Measurements from ENCODE around the gene GRIA4.

The GRIA4 gene

GRCh38 chr11:105670811-105671210 is 60.9 kb downstream of the GRIA4 start:
- no peaks in the 10 kb centered on the region for H3K9me3 ChIP-seq (ENCODE audit: control insufficient read depth, insufficient read depth, low read depth, low read length)
- no peak overlapping the region for H3K27ac ChIP-seq (ENCODE audit: extremely low read depth, low read depth, low read length)
- H3K4me3 ChIP-seq (ENCODE audit: low read depth, low read length) = no peak overlapping the region
- H3K4me1 ChIP-seq (ENCODE audit: control insufficient read depth, insufficient read depth, low read length) = no peaks in the 10 kb centered on the region
- CTCF ChIA-PET = interaction anchor here (0.7 kb wide), 1 partner anchor 83 kb away, joined by 3 read pairs; no protein-coding TSS in a partner anchor
- TF ChIP-seq HOXD13 (CRISPR knock-in tag; IDR thresholded peaks at IDR 0.05; ENCODE audit: borderline replicate concordance) (no peak), ZBTB20 (tag by site-specific recombination; IDR thresholded peaks at IDR 0.05) (no peak), ZNF473 (tag by site-specific recombination; IDR thresholded peaks at IDR 0.05) (no peak), ZNF354C (tag by site-specific recombination; IDR thresholded peaks at IDR 0.05; ENCODE audit: borderline replicate concordance, low read depth) (no peak), ZNF664 (tag by site-specific recombination; IDR thresholded peaks at IDR 0.05) (no peak)
- no peaks in the 10 kb centered on the region for H3K36me3 ChIP-seq (ENCODE audit: control insufficient read depth in 2 of 2, insufficient read depth in 1 of 2, low read length in 2 of 2)
- POLR2A ChIA-PET = no interaction called here

GRCh38 chr11:105673089-105673488 is 63.2 kb downstream of the GRIA4 start:
- CTCF ChIA-PET = interaction anchor here (0.7 kb wide), 1 partner anchor 694 kb away, joined by 3 read pairs; no protein-coding TSS in a partner anchor
- Histone ChIP-seq H3K4me1 (ENCODE audit: control insufficient read depth, insufficient read depth, low read length) (no peaks in the 10 kb centered on the region), H3K4me3 (ENCODE audit: low read depth, low read length) (no peak overlapping the region), H3K9me3 (ENCODE audit: control insufficient read depth, insufficient read depth, low read depth, low read length) (no peaks in the 10 kb centered on the region), H3K27ac (ENCODE audit: extremely low read depth, low read depth, low read length) (no peak overlapping the region), H3K36me3 (ENCODE audit: control insufficient read depth in 2 of 2, insufficient read depth in 1 of 2, low read length in 2 of 2) (no peaks in the 10 kb centered on the region)
- TF ChIP-seq, protein P1, sequence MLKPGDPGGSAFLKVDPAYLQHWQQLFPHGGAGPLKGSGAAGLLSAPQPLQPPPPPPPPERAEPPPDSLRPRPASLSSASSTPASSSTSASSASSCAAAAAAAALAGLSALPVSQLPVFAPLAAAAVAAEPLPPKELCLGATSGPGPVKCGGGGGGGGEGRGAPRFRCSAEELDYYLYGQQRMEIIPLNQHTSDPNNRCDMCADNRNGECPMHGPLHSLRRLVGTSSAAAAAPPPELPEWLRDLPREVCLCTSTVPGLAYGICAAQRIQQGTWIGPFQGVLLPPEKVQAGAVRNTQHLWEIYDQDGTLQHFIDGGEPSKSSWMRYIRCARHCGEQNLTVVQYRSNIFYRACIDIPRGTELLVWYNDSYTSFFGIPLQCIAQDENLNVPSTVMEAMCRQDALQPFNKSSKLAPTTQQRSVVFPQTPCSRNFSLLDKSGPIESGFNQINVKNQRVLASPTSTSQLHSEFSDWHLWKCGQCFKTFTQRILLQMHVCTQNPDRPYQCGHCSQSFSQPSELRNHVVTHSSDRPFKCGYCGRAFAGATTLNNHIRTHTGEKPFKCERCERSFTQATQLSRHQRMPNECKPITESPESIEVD (tag by site-specific recombination; IDR thresholded peaks at IDR 0.05) = no peak
- TF ChIP-seq REST (tag by site-specific recombination; IDR thresholded peaks at IDR 0.05) = peak; percentile 93
- POLR2A ChIA-PET = no interaction called here

GRCh38 chr11:105689631-105690030 is 79.8 kb downstream of the GRIA4 start:
- ChIA-PET POLR2A (no interaction called here), CTCF (no interaction called here)
- Histone ChIP-seq H3K4me3 (ENCODE audit: low read depth, low read length) (no peak overlapping the region), H3K36me3 (ENCODE audit: control insufficient read depth in 2 of 2, insufficient read depth in 1 of 2, low read length in 2 of 2) (no peaks in the 10 kb centered on the region), H3K9me3 (ENCODE audit: control insufficient read depth, insufficient read depth, low read depth, low read length) (no peaks in the 10 kb centered on the region), H3K4me1 (ENCODE audit: control insufficient read depth, insufficient read depth, low read length) (no peaks in the 10 kb centered on the region), H3K27ac (ENCODE audit: extremely low read depth, low read depth, low read length) (no peak overlapping the region)
- TF ChIP-seq ZNF830 (tag by site-specific recombination; IDR thresholded peaks at IDR 0.05; ENCODE audit: low read depth) (no peak), REPIN1 (tag by site-specific recombination; IDR thresholded peaks at IDR 0.05; ENCODE audit: low read depth) (no peak), ZFP41 (tag by site-specific recombination; IDR thresholded peaks at IDR 0.05; ENCODE audit: borderline replicate concordance) (no peak), ZNF76 (tag by site-specific recombination; IDR thresholded peaks at IDR 0.05; ENCODE audit: borderline replicate concordance, low read depth) (no peak)

DNA sequence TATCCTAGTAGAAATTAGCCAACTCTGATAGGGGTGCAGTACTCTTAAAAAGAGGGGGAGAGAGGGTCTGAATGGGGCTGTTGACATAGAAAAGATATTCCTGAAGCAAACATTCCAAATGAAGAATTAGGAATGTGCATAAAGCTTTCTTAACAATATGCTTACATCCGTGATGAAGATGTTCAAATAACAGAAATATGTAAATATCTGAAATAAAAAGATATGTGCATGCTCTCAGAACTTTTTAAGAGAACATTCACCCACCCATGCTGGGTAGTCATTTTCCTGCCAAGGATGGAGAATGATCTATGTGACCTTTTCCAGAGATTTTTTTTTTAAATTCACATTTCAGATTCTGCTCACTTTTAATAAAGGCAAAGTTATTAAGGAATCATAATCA is 80.6 kb downstream of the GRIA4 start:
- Histone ChIP-seq H3K36me3 (ENCODE audit: control insufficient read depth in 2 of 2, insufficient read depth in 1 of 2, low read length in 2 of 2) (no peaks in the 10 kb centered on the region), H3K27ac (ENCODE audit: extremely low read depth, low read depth, low read length) (no peak overlapping the region), H3K4me1 (ENCODE audit: control insufficient read depth, insufficient read depth, low read length) (no peaks in the 10 kb centered on the region), H3K9me3 (ENCODE audit: control insufficient read depth, insufficient read depth, low read depth, low read length) (no peaks in the 10 kb centered on the region), H3K4me3 (ENCODE audit: low read depth, low read length) (no peak overlapping the region)
- ChIA-PET POLR2A (no interaction called here), CTCF (no interaction called here)
- TF ChIP-seq ZNF837 (tag by site-specific recombination; IDR thresholded peaks at IDR 0.05) (no peak), KLF17 (tag by site-specific recombination; IDR thresholded peaks at IDR 0.05) (no peak), PRDM10 (tag by site-specific recombination; IDR thresholded peaks at IDR 0.05) (no peak), ZNF654 (tag by site-specific recombination; IDR thresholded peaks at IDR 0.05; ENCODE audit: low read depth) (no peak), ZNF157 (tag by site-specific recombination; IDR thresholded peaks at IDR 0.05) (no peak), ZNF549 (tag by site-specific recombination; IDR thresholded peaks at IDR 0.05) (no peak), TRIM28 (IDR thresholded peaks at IDR 0.05; ENCODE audit: borderline replicate concordance, low read length) (no peak)

Measured in HEK293 (cell line).